OCI-LY1 (cell line): ENCODE results near the gene CELF4.

Experiments
- H2AFZ ChIP-seq: fragments of 200-600 bp; sonication (generic), shearing (Covaris generic); 2 replicates; pipeline ENCODE4 v1.6.0; 2014; ENCODE audit warnings: antibody characterized with exemption, mild to moderate bottlenecking, low read length
- H3F3A ChIP-seq: fragments of 200-600 bp; sonication (generic), shearing (Covaris generic); 2 replicates; pipeline ENCODE4 v1.6.0; 2014; ENCODE audit warnings: mild to moderate bottlenecking, antibody characterized with exemption, low read length, moderate library complexity; ENCODE audit not compliant: insufficient read depth
- H3K27ac ChIP-seq: fragments of 200-600 bp; sonication (generic); 2 replicates; pipeline ENCODE4 v1.5.1; 2014; ENCODE audit warnings: low read length, mixed run types, mild to moderate bottlenecking, low read depth; ENCODE audit not compliant: poor library complexity, severe bottlenecking
- H3K27me3 ChIP-seq: fragments of 200-600 bp; sonication (generic); 2 replicates; pipeline ENCODE4 v1.6.0; 2014; ENCODE audit warnings: antibody characterized with exemption, mild to moderate bottlenecking, low read length, moderate library complexity; ENCODE audit not compliant: insufficient read depth
- H3K36me3 ChIP-seq: fragments of 200-600 bp; sonication (generic); 2 replicates; pipeline ENCODE4 v1.6.1; 2014; ENCODE audit warnings: mild to moderate bottlenecking, antibody characterized with exemption, low read length, moderate library complexity, mixed read lengths; ENCODE audit not compliant: insufficient read depth
- H3K4me1 ChIP-seq: fragments of 200-600 bp; sonication (generic); 2 replicates; pipeline ENCODE4 v1.5.1; 2014; ENCODE audit warnings: mild to moderate bottlenecking, low read length, moderate library complexity; ENCODE audit not compliant: insufficient read depth, severe bottlenecking
- H3K4me2 ChIP-seq: fragments of 200-600 bp; sonication (generic), shearing (Covaris generic); 2 replicates; pipeline ENCODE4 v1.6.1; 2014; ENCODE audit warnings: low read length
- H3K4me3 ChIP-seq: fragments of 200-600 bp; sonication (generic); 2 replicates; pipeline ENCODE4 v1.5.1; 2014; ENCODE audit warnings: low read length, low read depth, mild to moderate bottlenecking, mixed read lengths; ENCODE audit not compliant: poor library complexity, severe bottlenecking
- H3K79me2 ChIP-seq: fragments of 200-600 bp; shearing (Covaris generic); 2 replicates; pipeline ENCODE4 v1.6.1; 2016; ENCODE audit warnings: mixed run types, low read length, mixed read lengths; ENCODE audit not compliant: insufficient read depth
- H3K9ac ChIP-seq: fragments of 200-600 bp; sonication (generic), shearing (Covaris generic); 2 replicates; pipeline ENCODE4 v1.6.1; 2014; ENCODE audit warnings: mild to moderate bottlenecking, low read length, mixed read lengths
- H3K9me2 ChIP-seq: fragments of 200-600 bp; sonication (generic), shearing (Covaris generic); 2 replicates; pipeline ENCODE4 v1.6.1; 2014; ENCODE audit warnings: low read depth, mild to moderate bottlenecking, low read length, mixed read lengths
- H3K9me3 ChIP-seq: fragments of 200-600 bp; shearing (Covaris generic); 2 replicates; pipeline ENCODE4 v1.6.1; 2014; ENCODE audit warnings: low read length, mixed read lengths
- H4K20me1 ChIP-seq: fragments of 200-600 bp; sonication (generic), shearing (Covaris generic); 2 replicates; pipeline ENCODE4 v1.6.0; 2016; ENCODE audit warnings: mild to moderate bottlenecking, low read length; ENCODE audit not compliant: insufficient read depth
- EZH2 ChIP-seq: fragments of 200-600 bp; sonication (generic), shearing (Covaris generic); IDR thresholded peaks from 2 replicates; pipeline ENCODE4 v1.8.0; 2017; ENCODE audit warnings: borderline replicate concordance, mixed run types, mild to moderate bottlenecking, antibody characterized with exemption, low read length, moderate library complexity, mixed read lengths
- TF ChIP-seq, protein P1 (sequence below): fragments of 200-600 bp; sonication (generic), shearing (Covaris generic); IDR thresholded peaks from 2 replicates; pipeline ENCODE4 v1.5.1; 2017; ENCODE audit warnings: mild to moderate bottlenecking, antibody characterized with exemption, low read length, moderate library complexity, mixed read lengths

Gene CELF4

DNA sequence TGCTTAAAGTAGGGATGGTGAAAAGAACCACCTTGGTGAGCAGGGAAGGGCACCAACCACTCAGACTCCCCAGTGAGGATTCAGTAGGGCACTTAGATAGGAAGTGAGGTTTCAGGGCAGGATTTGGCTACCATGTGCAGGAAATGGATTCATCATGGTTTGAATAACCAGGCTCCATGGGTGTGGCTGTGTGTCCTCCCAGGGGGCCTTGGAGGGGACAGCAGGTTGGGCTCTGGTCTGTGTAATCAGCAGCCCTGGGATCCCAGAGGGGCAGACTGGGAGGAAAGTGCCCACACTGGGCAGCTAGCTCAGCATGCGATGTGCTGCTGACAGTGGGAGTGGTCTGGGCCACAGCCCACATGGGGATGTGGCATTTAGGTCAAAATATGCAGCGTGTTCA is 224.6 kb downstream of the CELF4 start:
- Histone ChIP-seq H3K79me2 (no peaks in the 10 kb centered on the region), H4K20me1 (no peaks in the 10 kb centered on the region), H3K27me3 (no peaks in the 10 kb centered on the region), H3K27ac (no peak overlapping the region), H3K9ac (no peak overlapping the region), H3K9me3 (no peaks in the 10 kb centered on the region), H3K4me2 (no peak overlapping the region), H3K4me3 (no peak overlapping the region), H3F3A (no peaks in the 10 kb centered on the region), H3K4me1 (no peaks in the 10 kb centered on the region), H2AFZ (no peak overlapping the region), H3K36me3 (no peaks in the 10 kb centered on the region), H3K9me2 (no peaks in the 10 kb centered on the region)
- no peak for TF ChIP-seq EZH2
- TF ChIP-seq, protein P1, sequence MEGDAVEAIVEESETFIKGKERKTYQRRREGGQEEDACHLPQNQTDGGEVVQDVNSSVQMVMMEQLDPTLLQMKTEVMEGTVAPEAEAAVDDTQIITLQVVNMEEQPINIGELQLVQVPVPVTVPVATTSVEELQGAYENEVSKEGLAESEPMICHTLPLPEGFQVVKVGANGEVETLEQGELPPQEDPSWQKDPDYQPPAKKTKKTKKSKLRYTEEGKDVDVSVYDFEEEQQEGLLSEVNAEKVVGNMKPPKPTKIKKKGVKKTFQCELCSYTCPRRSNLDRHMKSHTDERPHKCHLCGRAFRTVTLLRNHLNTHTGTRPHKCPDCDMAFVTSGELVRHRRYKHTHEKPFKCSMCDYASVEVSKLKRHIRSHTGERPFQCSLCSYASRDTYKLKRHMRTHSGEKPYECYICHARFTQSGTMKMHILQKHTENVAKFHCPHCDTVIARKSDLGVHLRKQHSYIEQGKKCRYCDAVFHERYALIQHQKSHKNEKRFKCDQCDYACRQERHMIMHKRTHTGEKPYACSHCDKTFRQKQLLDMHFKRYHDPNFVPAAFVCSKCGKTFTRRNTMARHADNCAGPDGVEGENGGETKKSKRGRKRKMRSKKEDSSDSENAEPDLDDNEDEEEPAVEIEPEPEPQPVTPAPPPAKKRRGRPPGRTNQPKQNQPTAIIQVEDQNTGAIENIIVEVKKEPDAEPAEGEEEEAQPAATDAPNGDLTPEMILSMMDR: no peak

DNA sequence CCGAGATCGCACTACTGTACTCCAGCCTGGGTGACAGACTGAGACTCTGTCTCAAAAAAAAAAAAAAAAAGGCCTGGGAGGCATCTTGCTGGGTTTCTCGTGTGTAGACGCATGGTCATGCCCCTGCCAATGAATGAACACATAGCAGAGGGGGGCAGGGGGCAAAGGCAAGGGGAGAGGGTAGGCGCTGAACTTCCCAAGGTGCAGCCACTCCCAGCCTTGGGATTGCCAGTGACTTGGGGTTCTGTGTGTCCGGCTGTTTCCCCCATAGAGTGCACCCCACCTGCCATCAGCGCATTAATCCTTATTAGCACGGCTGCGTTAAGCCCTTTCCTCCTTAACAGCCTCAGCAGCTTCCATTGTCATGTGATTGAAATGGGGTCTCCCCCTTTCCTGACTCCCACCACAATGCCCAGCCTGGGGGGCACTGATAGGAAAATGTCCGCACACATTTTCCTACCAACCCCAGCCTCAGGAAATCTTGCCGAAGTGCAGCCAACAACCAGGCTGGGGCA is 225.8 kb downstream of the CELF4 start:
- no peak overlapping the region for H3K27ac ChIP-seq
- no peaks in the 10 kb centered on the region for H4K20me1 ChIP-seq
- H3K79me2 ChIP-seq: no peaks in the 10 kb centered on the region
- H3K4me1 ChIP-seq: no peaks in the 10 kb centered on the region
- no peak overlapping the region for H3K9ac ChIP-seq
- H3K4me3 ChIP-seq: no peak overlapping the region
- H3K9me3 ChIP-seq: no peaks in the 10 kb centered on the region
- H3K27me3 ChIP-seq: no peaks in the 10 kb centered on the region
- H3K9me2 ChIP-seq: no peaks in the 10 kb centered on the region
- no peak overlapping the region for H2AFZ ChIP-seq
- TF ChIP-seq EZH2: no peak
- TF ChIP-seq, protein P1: no peak
- no peaks in the 10 kb centered on the region for H3F3A ChIP-seq
- H3K36me3 ChIP-seq: no peaks in the 10 kb centered on the region
- H3K4me2 ChIP-seq: no peak overlapping the region

DNA sequence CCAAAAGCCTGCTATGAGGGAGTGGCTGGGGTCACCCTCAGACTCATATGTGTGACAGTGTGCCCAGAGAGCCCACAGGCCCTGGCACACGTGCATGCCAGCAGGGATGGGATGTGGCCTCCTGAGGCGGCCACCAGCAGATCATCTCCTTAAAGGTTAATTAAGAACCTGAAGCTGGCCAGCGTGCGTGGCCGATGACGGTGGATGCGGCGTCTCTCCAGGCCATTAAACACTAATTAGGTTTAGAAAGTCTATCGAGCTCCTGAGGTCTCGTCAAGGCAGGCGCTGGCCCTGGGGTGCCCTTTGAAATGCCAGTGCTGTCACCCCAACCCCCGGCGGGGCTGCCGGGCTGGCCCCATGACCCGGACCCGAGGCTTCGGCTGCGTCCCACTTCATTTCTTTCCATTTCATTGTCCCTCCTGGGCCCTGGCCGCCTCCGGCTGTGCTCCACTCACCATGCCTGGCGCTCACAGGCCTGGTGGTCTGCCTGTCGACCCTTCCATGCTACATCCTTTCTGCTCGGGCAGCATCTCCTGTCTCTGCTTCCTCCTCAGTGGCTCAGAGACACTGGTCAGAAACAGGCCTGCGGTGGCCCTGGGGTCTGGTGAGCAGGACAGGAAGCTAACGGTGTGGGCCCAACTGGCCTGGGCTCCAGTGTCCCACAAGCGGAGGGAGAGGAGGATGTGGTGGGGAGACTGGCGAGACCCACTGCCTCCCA is 228.9 kb downstream of the CELF4 start:
- Histone ChIP-seq H4K20me1 (no peaks in the 10 kb centered on the region), H3K9ac (no peak overlapping the region), H3K27me3 (no peaks in the 10 kb centered on the region), H2AFZ (no peak overlapping the region), H3K36me3 (no peaks in the 10 kb centered on the region), H3K27ac (no peak overlapping the region), H3K9me3 (no peaks in the 10 kb centered on the region), H3K4me3 (no peak overlapping the region), H3K79me2 (no peaks in the 10 kb centered on the region), H3K9me2 (no peaks in the 10 kb centered on the region), H3F3A (no peaks in the 10 kb centered on the region), H3K4me1 (no peaks in the 10 kb centered on the region), H3K4me2 (no peak overlapping the region)
- no peak for TF ChIP-seq EZH2
- TF ChIP-seq, protein P1: no peak
